Gastrocnemius medialis (tissue), 4 donors: ENCODE measurements around the gene CCL4L2.

Experiments used
- POLR2A ChIP-seq, 2 donors: fragments of 450-650 bp; IDR thresholded peaks; one replicate each; pipeline ENCODE4 v1.6.1; 2017; ENCODE audit warnings: antibody characterized with exemption in 2 of 2, mild to moderate bottlenecking in 2 of 2, moderate library complexity in 2 of 2
- TF ChIP-seq, protein P1 (sequence below), 5 experiments: fragments of 450-650 bp in 3 of 5; fragments of 200-600 bp in 2 of 5; sonication (generic) in 2 of 5; IDR thresholded peaks in 4 of 5; conservative IDR thresholded peaks in 1 of 5; 1 replicate in 4 of 5; 2 replicates in 1 of 5; pipeline ENCODE4 v1.5.1; 2016 to 2019; ENCODE audit warnings: antibody characterized with exemption in 5 of 5, mild to moderate bottlenecking in 3 of 5, moderate library complexity in 3 of 5

DNA sequence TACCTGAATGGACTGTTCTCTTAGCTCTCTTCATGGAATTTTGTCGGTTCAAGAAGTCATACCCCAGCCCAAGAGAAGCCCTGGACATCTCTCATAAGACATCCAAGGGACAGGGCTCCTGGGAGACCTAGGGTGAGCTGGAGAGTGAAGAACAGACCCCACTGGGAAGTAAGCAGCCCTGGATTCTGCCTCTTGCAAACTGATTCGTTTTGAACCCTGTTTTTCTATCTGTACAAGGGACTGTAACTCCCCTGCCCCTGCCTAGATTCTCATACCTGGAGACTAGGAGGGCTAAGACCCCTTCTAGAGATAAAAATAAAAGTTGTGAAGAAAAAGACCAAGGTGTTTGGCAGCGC lies 14.8 kb upstream of the CCL4L2 start:
- TF ChIP-seq, protein P1, sequence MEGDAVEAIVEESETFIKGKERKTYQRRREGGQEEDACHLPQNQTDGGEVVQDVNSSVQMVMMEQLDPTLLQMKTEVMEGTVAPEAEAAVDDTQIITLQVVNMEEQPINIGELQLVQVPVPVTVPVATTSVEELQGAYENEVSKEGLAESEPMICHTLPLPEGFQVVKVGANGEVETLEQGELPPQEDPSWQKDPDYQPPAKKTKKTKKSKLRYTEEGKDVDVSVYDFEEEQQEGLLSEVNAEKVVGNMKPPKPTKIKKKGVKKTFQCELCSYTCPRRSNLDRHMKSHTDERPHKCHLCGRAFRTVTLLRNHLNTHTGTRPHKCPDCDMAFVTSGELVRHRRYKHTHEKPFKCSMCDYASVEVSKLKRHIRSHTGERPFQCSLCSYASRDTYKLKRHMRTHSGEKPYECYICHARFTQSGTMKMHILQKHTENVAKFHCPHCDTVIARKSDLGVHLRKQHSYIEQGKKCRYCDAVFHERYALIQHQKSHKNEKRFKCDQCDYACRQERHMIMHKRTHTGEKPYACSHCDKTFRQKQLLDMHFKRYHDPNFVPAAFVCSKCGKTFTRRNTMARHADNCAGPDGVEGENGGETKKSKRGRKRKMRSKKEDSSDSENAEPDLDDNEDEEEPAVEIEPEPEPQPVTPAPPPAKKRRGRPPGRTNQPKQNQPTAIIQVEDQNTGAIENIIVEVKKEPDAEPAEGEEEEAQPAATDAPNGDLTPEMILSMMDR (IDR thresholded peaks at IDR 0.05 in 4 of 5, conservative IDR thresholded peaks at IDR 0.05 in 1 of 5) = no peak
- no peak for TF ChIP-seq POLR2A (IDR thresholded peaks at IDR 0.05)
